Activated CD4-positive, alpha-beta T cell treated with anti-CD3 and anti-CD28 coated beads, Interleukin-2, amount 50 U/mL, for 24 hours (primary cell): ENCODE results near the gene EVL.
"Not testable (repeated sequence)": the region's sequence is repeated elsewhere in the genome, so short reads cannot be mapped to it uniquely, and the experiment has no call there.

Source experiments
- DNase-seq, 2 donors: peaks; one replicate each; pipeline ENCODE4 v3.0.0-alpha.2; 2020; ENCODE audit warnings: low read depth in 1 of 2, low spot score in 1 of 2

Gene EVL

GRCh38 chr14:100065111-100065871 is at the start of gene EVL:
TSS of gene EVL (plus strand) at chr14:100065422. CDS start at chr14:100065501, 79 bp downstream.
- peak; percentile 68 to 78 for DNase-seq

- DNase-seq, result no peak
Observed at GRCh38 chr14:100017553-100017952, 47.7 kb upstream of the EVL start.

GRCh38 chr14:100018054-100018453 is 47.2 kb upstream of the EVL start:
- DNase-seq, result no peak

- DNase-seq, result no peak
Observed at GRCh38 chr14:100018482-100018881, 46.7 kb upstream of the EVL start.

GRCh38 chr14:100019156-100019744 is 46.0 kb upstream of the EVL start:
- no peak for DNase-seq

- DNase-seq, result no peak
Observed at GRCh38 chr14:100020629-100021028, 44.6 kb upstream of the EVL start.

- no peak for DNase-seq
Observed at GRCh38 chr14:100022772-100023451, 42.3 kb upstream of the EVL start.

GRCh38 chr14:100025111-100025510 is 40.1 kb upstream of the EVL start:
- DNase-seq, result no peak

GRCh38 chr14:100027771-100028490 is 37.3 kb upstream of the EVL start:
- no peak for DNase-seq

GRCh38 chr14:100028990-100029677 is 36.1 kb upstream of the EVL start:
- no peak for DNase-seq

GRCh38 chr14:100030006-100030405 is 35.2 kb upstream of the EVL start:
- not testable (repeated sequence) for DNase-seq

GRCh38 chr14:100030452-100031153 is 34.6 kb upstream of the EVL start:
- no peak for DNase-seq

GRCh38 chr14:100031506-100032281 is 33.5 kb upstream of the EVL start:
- DNase-seq, result no peak

- no peak for DNase-seq
Observed at GRCh38 chr14:100032738-100033137, 32.5 kb upstream of the EVL start.

- DNase-seq, result no peak
Observed at GRCh38 chr14:100033347-100034075, 31.7 kb upstream of the EVL start.

- no peak for DNase-seq
Observed at GRCh38 chr14:100034468-100034867, 30.8 kb upstream of the EVL start.

GRCh38 chr14:100034961-100035500 is 30.2 kb upstream of the EVL start:
- no peak for DNase-seq

GRCh38 chr14:100035700-100036099 is 29.5 kb upstream of the EVL start:
- DNase-seq, result no peak

- DNase-seq, result no peak
Observed at GRCh38 chr14:100037353-100037752, 27.9 kb upstream of the EVL start.
